ENCODE results near the gene ZSCAN10. TPM values are rescaled to one million over a fixed set of nuclear protein-coding genes. Genes with fewer than 3 reads are reported as not detected.

ZSCAN10 gene
- total and polyA plus RNA-seq, 2 of the 13 experiments (the other 11 are each of a cell fraction or from before 2014, with no cell fraction given), result not detected

DNA sequence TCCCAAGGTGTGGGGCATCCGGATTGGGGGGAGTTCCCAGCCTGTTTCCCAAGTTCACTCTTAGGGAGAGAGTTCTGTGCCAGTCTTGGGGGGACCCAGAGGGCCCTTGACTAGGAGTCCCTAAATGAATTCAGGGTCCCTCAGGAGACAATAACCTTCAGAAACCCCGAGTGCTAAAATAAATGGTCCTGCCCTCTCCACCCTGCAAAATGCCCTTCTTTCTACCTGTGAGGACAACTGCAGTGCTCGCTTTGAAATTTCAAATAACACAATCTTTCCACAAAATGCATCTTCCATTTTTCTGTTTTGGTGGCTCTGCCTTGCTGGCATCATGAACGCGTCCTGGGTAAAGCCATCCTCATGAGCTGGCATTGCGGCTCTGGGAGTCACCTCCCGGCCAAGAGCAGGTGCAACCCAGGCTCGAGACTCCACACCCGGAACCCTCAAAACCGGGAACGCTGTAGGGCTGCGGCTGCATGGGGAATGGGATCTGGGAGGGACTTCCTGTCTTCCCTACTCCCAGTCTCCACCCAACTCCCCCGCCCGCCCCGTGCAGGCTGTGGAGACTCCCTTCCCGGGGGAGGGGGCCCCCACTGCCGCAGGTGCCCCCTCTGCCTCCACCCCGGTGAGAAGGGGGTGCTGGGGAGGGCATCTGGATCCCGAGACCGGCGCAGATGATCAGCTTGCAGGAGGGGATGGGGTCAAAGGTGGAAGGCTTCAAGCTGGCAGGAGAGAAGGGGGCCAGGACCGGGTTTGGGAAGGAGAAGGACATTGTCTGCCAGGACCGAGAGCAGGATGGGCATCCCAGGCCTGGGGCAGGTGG is 13.2 kb upstream of the ZSCAN10 start, which contains the start of gene ZNF205 (continued):
- TF ChIP-seq, protein P1, sequence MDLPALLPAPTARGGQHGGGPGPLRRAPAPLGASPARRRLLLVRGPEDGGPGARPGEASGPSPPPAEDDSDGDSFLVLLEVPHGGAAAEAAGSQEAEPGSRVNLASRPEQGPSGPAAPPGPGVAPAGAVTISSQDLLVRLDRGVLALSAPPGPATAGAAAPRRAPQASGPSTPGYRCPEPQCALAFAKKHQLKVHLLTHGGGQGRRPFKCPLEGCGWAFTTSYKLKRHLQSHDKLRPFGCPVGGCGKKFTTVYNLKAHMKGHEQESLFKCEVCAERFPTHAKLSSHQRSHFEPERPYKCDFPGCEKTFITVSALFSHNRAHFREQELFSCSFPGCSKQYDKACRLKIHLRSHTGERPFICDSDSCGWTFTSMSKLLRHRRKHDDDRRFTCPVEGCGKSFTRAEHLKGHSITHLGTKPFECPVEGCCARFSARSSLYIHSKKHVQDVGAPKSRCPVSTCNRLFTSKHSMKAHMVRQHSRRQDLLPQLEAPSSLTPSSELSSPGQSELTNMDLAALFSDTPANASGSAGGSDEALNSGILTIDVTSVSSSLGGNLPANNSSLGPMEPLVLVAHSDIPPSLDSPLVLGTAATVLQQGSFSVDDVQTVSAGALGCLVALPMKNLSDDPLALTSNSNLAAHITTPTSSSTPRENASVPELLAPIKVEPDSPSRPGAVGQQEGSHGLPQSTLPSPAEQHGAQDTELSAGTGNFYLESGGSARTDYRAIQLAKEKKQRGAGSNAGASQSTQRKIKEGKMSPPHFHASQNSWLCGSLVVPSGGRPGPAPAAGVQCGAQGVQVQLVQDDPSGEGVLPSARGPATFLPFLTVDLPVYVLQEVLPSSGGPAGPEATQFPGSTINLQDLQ (CRISPR knock-in tag; IDR thresholded peaks at IDR 0.05), result no peak
- TF ChIP-seq PHF8 (CRISPR knock-in tag; IDR thresholded peaks at IDR 0.05) (peak; percentile 84), ZBTB49 (CRISPR knock-in tag; IDR thresholded peaks at IDR 0.05; ENCODE audit: borderline replicate concordance) (no peak), PLRG1 (conservative IDR thresholded peaks at IDR 0.05) (no peak), ZNF556 (CRISPR knock-in tag; IDR thresholded peaks at IDR 0.05; ENCODE audit: borderline replicate concordance) (peak; percentile 87; the same call in 1 of the 2 replicates), NR2C2 (CRISPR knock-in tag; IDR thresholded peaks at IDR 0.05; ENCODE audit: borderline replicate concordance) (peak; percentile 83), ZFYVE20 (CRISPR knock-in tag; IDR thresholded peaks at IDR 0.05; ENCODE audit: borderline replicate concordance, low read depth) (no peak), GATAD1 (CRISPR knock-in tag; IDR thresholded peaks at IDR 0.05) (peak; percentile 98), U2AF2 (IDR thresholded peaks at IDR 0.05; ENCODE audit: low read depth, low read length) (no peak), PHF20 (CRISPR knock-in tag; IDR thresholded peaks at IDR 0.05) (peak; percentile 95), BRD4 (CRISPR knock-in tag; IDR thresholded peaks at IDR 0.05) (peak; percentile 69; the same call in 1 of the 2 replicates), CHD4 (IDR thresholded peaks at IDR 0.05; ENCODE audit: borderline replicate concordance, low read length) (no peak), ZNF512B (CRISPR knock-in tag; IDR thresholded peaks at IDR 0.05; ENCODE audit: borderline replicate concordance) (no peak), ZNF775 (CRISPR knock-in tag; IDR thresholded peaks at IDR 0.05; ENCODE audit: borderline replicate concordance) (no peak), HOXD1 (CRISPR knock-in tag; IDR thresholded peaks at IDR 0.05) (no peak)
- TF ChIP-seq, protein P2, sequence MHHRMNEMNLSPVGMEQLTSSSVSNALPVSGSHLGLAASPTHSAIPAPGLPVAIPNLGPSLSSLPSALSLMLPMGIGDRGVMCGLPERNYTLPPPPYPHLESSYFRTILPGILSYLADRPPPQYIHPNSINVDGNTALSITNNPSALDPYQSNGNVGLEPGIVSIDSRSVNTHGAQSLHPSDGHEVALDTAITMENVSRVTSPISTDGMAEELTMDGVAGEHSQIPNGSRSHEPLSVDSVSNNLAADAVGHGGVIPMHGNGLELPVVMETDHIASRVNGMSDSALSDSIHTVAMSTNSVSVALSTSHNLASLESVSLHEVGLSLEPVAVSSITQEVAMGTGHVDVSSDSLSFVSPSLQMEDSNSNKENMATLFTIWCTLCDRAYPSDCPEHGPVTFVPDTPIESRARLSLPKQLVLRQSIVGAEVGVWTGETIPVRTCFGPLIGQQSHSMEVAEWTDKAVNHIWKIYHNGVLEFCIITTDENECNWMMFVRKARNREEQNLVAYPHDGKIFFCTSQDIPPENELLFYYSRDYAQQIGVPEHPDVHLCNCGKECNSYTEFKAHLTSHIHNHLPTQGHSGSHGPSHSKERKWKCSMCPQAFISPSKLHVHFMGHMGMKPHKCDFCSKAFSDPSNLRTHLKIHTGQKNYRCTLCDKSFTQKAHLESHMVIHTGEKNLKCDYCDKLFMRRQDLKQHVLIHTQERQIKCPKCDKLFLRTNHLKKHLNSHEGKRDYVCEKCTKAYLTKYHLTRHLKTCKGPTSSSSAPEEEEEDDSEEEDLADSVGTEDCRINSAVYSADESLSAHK (CRISPR knock-in tag; IDR thresholded peaks at IDR 0.05; ENCODE audit: borderline replicate concordance), result peak; percentile 68; the same call in 1 of the 2 replicates
- TF ChIP-seq, protein P3, sequence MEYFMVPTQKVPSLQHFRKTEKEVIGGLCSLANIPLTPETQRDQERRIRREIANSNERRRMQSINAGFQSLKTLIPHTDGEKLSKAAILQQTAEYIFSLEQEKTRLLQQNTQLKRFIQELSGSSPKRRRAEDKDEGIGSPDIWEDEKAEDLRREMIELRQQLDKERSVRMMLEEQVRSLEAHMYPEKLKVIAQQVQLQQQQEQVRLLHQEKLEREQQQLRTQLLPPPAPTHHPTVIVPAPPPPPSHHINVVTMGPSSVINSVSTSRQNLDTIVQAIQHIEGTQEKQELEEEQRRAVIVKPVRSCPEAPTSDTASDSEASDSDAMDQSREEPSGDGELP (IDR thresholded peaks at IDR 0.05; ENCODE audit: borderline replicate concordance, low read depth), result 0 out of 2 replicates have a peak, but pooled peaks have one; percentile 35
